NCI-H748 treated with DMSO at 0.1 percent for 48 hours (cell line): Measurements from ENCODE around the gene ZBTB32.

Source experiments
- DNase-seq: peaks from one replicate; lab custom pipeline; 2025; lab: John Stamatoyannopoulos, UW

Gene ZBTB32

DNA sequence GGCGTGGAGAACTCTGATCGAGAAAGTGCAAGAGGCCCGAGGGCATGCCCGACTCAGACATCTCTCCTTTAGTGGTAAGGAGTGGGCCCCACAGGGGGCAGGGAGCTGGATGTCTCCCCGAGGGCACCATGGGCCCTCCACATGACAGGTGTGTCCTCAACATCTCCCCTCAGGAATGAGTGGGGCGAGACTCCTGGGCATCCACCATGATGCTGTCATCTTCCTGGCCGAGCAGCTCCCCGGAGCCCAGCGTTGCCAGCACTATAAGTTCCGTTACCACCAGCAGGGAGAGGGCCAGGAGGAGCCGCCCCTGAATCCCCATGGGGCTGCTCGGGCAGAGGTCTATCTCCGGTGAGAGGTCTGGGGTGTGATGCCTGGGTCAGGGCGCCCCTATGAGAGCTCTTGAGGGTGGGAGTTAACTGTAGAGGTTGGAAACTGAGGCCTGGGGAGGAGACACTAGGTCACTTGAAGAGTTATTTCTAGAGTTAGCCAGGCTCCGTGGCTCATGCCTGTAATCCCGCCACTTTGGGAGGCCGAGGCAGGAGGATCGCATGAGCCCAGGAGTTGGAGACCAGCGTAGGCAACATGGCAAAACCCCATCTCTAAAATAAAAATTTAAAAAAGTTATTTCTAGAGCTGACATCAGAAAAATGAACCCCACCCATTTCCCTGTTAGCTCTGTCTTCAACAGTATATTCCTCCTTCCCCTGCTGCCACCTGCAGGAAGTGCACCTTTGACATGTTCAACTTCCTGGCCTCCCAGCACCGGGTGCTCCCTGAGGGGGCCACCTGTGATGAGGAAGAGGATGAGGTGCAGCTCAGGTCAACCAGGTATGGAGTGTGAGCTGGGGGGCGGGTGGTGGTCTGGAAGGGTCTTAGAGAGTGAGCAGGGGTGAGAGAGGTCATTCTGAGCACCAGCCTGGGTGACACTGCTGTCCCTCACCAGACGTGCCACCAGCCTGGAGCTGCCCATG lies 32.8 kb downstream of the ZBTB32 start:
- DNase-seq: no peak

DNA sequence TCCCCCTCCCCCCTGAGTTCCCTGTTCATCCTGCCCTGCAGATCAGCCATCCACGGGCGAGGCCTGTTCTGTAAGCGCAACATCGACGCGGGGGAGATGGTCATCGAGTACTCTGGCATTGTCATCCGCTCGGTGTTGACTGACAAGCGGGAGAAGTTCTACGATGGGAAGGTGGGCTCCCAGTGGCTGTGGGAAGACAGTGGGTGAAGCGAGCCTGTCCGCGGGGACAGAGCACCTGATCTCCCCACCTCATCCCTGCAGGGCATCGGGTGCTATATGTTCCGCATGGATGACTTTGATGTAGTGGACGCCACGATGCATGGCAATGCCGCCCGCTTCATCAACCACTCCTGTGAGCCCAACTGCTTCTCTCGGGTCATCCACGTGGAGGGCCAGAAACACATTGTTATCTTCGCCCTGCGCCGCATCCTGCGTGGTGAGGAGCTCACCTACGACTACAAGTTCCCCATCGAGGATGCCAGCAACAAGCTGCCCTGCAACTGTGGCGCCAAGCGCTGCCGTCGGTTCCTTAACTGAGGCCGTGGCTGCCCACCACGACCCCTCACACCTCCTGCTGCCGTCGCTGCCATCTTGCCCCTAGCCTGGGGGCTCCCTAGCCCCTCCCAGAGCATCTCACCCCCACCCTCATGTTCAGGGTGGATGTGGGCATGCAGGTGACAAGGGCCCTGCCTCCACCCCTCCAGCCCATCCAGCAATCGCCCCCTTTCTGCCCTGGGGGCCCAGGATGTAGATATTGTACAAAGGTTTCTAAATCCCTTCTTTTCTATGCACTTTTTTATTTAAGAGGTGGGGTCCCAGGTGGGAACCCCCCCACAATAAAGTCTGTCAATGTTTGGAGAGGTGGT lies 33.9 kb downstream of the ZBTB32 start:
- DNase-seq: no peak

DNA sequence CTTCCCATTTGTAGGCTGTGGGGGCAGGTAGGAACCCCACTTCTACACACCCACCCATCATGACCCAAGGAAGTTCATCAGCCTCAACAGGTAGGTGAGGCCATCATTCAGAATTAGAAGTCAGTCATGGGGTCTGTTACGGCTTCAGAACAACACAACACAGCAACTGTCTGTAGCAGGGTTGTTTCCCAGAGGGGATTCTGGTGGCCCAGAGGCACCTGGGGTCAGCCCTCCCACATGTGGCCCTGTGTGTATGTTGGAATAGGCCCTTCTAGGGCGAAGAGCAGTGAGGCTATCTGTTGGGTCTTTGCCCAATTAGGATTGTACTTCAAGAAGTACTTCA lies 34.5 kb downstream of the ZBTB32 start:
- no peak for DNase-seq

DNA sequence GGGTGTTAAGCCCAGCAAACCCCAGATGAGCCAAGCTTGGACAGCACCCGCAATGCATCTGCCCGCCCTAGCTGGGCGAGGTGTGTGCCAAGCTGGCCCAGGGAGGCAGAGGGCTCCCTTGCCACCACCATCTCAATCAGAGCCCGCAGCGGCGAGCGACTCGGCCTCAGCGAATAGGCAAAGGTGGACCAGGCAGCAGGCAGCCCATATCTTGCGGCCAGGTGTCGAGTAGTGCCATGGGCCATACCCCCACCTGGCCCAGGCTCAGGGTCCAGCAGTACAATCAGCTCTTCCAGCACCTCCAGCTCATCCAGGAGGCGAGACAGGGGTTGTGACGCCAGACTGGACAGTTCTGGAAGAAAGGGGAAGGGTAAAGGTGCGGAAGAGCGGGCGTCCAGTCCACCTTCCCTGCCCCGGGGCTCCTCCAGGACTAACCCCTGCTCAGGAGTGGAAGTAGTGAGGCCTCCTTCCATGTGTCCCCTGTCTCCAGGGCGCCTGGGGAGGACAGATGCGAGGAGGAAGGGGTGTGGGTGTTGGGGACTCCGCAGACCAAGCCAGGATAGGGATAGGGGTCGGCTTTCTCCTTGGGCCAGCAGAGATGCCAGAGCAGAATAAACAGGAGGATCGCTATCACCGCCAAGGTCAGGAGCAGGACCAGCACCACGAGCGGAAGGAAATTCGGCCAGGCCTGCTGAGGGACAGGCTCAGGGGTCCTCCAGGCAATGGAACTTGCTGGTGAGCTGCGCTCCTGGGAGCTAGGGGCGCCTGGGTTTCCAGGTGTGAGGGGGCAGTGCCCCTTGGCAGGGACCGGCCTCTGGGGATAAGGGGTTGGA lies 35.1 kb downstream of the ZBTB32 start:
- DNase-seq: no peak

DNA sequence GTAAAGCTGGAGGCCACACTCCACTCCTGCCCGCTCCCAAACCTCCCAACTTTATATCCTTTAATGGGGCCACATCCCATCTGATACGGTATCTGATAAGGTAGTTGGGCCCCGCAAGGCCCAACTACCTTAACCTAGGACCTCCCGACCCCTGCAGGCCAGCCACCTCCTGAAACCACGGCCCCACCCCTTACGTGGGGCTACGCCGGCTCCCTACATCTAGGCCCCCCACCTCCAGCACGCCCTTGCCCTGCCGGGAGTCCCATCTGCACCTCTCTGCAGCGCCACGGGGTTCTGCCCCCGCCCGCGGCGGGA lies 35.7 kb downstream of the ZBTB32 start:
- no peak for DNase-seq

DNA sequence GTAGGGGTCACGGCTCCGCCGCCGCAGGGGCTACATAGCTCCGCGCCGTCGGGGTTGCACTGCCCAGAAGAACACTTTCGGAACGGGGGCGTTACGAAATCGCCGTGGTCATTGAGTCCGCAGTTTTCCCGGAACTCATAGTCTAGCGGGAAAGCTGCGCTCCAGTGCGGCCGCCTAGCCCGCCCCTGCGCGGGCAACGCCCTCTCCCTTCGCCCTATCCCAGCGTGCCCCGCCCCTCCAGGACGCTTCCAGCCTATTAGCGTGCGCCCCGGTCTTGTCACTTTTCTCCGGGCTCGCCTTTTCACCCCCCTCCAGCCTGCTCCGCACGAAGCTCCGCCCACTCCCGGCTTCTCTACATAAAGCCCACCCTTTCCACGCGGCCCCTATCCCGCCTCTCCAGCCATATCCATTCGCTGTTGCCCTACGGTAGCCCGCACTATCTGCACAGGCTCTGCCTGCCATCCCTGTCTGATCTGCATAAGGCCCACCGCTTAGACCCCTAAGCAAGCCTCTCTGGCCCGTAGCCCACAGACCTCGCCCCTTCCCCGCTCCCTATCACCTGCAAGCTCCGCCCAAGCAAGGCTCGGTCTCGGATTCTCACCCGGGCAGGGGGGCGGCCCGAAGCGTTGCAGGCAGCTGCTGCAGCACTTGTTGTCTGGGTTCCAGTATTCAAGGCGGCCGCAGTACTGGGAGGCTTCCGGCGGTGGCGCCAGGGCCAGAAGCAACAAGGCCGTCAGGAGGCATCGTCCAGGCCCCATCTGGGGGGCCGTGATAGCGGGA lies 36.3 kb downstream of the ZBTB32 start:
- peak; percentile 99 for DNase-seq

DNA sequence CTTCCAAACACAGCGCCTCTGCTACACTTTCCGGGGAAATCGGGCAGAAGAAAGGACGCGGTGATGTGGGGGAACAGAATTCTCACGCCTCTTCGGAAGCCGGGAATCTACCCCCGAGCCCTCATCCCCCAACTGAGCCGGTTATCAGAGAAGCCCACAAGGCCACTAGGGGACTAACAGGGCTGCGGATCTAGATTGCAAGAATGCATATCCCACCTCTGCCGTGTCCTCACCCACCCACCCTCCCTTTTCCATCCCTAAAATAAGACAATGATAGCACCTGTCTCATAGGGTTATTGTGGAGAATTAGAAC lies 36.8 kb downstream of the ZBTB32 start:
- peak; percentile 69 for DNase-seq

DNA sequence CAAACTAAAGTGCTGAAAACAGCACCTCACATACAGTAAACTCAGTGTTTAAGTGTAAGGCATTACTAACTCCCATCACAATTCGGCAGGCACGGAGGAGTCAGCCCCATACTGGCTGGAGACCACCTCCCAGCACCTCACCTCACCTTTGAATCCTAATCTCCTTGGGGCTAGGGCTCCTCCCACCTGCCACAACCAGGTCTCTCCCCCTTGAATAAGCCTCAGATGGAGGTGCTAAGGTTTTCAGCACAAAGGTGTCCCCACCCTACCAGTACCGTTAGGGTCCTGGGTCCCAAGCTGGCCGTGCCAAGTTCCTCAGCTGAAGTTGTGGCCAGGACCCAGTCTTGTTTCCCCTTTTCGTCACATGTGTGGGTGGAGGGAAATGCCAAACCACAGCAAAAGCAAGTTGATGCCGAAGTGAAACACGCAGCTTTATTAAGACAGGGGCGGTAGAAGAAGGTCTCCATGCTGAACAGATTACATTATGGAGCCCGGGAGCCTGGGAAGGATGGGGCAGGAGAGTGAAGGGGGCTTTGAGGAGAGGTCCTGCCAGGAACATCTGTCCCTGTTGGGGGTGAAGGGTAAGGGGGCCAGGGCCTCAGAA lies 37.9 kb downstream of the ZBTB32 start, which contains the start of gene IGFLR1:
IGFLR1 (minus strand) TSS at position 332 of the 604 bp plus-strand sequence. CDS start 1,272 bp downstream, outside the sequence.
- DNase-seq: no peak

DNA sequence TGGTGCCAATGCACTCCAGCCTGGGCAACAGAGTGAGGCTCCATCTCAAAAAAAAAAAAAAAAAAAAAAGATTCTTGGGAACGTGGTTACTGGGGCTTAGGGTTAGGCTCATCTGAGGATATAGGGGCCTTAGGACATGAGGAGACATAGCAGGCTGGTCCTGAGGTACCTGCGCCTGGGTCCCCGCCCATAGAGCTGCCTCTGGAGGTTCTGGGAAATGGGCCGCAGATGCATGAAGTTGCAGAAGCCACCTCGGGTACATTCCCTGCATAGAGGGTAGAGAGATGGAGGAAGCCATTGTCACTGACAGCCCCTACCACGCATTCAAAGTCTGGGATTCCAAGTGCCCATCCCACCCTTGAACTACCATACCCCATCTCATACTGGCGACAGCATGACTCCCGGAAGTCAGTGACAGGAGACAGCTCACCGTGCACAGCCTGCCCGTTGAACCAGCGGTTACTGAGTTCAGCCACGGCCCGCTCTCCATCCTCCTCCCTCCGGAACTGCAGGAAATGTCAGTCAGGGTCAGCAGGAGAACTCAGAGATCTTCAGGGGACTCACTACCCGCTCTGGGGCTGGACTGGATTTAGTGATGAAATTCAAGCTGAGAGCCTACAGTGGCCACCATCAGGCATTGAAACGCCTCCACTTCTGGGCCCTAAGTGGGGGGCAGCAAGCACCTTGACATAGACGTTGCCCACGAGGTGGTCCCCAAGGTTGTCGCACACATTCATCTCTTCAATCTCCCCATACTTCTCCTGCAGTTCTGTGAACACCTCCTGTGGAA lies 39.5 kb downstream of the ZBTB32 start:
- DNase-seq: no peak

DNA sequence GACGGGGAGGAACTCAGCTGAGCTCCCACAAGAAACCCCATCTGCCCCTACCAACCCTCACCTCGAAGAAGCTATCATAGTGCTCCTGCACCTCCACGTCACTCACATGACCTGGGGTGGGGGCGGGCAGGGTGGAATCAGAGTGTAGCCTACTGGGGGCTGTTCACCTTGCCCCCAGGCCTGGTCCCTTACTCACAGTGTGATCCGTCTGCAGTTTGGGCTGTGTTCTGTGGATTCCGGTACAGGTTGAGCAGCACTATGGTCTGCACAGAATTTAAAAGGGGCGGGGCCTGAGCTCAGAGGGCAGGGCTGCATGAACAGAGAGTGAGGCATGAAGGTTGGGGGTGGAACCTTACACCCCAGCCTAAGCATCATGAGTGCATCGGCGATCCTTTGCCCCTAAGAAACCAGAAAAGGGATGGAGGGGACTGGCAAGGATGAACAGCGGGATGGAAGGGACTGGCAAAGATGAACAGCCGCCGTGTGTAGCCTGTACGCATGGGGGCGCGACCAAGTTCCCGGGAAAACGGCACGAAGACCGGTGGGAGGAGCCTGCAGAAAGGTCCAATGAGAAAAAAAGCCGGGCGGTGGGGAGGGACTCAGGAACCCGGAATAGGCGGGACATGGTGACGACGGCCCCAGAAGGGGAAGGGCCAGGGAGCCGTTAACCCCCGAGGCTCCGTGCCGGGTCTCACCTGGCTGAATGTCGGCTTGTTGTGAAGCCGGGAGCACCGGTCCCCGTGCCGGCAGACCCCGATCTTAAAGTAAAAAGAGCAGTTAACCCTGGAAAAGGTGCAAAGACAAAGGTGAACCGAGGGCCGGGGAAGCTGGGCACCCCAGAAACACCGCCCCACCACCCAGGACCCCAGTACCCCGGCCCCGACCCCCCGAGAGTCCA lies 40.3 kb downstream of the ZBTB32 start:
- DNase-seq: peak; percentile 96

DNA sequence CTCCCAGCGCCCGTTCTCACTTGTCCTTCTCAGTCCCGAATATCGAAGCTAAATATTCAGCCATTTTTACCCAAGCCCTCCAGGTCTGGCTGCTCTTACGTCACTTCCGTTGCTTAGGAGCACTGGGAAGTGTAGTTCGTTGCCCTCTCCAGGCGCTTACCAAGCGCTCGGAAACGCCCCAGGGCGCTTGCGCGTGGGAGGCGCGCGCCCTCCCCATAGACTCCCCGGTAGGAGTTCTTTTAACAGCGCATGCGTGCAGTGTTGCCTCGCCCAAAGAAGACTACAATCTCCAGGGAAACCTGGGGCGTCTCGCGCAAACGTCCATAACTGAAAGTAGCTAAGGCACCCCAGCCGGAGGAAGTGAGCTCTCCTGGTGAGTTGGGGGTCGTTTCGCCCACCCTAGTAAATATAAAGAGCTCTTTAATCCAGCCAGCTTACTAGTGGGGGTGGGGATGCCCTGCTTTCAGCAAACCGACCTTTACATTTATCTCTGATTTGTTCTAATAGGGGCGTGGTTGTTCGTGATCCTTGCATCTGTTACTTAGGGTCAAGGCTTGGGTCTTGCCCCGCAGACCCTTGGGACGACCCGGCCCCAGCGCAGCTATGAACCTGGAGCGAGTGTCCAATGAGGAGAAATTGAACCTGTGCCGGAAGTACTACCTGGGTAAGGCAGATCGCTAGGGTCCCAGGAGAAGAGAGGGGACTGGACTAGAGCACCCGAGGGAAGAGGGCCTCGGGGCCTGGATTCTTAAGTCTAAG lies 41.1 kb downstream of the ZBTB32 start, which contains the start of the genes PSENEN and U2AF1L4:
PSENEN (plus strand) TSS at position 324 of the 759 bp plus-strand sequence; CDS start at position 604, 280 bp downstream.
U2AF1L4 (minus strand) TSS at position 91 of the 759 bp plus-strand sequence; CDS start at position 64, 27 bp downstream.
- DNase-seq: peak; percentile 98

DNA sequence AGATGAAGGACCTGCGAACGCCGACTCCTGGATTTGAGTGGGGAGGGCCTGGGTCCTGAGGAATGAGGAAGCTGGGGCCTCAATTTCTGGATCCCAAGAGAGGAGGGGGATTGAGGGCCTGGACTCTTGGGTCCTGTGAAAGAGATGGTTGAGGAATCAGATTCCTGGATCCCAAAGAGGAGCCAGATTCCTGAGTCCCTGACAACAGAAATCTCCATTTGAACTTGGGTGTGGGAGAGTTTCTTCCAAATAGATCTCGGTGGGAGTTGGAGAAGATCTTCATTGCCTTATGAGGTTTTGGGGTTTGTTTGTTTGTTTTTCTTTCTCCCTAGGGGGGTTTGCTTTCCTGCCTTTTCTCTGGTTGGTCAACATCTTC lies 41.7 kb downstream of the ZBTB32 start:
- no peak for DNase-seq

DNA sequence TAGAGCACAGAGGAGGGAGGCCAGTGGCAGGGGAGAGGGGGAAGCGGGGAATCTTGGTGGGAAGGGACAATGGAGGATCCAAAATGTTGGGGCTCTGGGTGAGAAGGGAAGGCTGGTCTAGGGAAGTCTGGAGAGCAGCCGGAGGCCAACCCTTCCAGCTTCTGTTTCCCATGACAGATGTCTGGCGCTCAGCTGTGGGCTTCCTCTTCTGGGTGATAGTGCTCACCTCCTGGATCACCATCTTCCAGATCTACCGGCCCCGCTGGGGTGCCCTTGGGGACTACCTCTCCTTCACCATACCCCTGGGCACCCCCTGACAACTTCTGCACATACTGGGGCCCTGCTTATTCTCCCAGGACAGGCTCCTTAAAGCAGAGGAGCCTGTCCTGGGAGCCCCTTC lies 42.2 kb downstream of the ZBTB32 start:
- DNase-seq: no peak

DNA sequence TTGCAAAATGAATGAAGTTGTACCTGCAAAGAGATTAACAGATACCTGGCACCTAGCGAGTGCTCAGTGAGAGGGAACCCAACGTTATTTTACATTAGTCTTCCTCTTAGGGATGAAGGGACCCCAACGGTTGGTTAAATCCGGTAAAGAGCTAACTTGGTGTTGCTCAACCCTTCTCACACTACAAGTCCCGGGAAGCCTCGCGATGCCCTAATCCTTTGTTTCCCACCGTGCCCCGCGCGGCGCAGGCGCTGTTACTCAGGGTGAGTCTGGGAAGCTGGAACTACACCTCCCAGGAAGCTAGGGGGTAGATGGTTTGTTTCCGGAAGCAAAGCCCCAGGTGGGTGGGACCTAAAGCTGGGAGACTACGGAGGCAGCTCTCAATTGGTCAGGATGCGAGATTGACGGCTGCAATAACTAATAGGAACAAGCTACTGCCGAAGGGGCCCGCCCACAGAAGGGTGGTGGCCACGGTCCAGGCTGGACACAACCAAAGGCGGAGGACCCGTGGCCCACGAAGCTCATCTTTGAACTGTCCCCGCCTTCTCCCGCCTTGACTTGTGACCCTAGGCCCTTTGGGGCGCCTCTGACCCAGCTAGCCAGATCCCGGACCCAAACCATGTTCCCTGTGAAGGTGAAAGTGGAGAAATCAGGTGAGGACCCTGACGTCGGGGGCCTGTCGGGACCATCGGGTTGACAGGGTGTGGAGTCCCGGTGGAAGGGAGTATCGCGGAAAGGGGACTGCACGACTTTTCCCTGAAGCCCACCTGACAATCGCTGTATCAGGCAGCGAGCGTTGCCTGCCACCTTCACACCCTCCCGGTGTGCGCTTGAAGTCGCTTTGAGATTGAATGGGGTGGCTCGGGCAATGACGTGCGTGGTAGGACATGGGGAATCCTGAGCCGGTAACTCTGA lies 44.0 kb downstream of the ZBTB32 start, which contains the start of gene LIN37:
LIN37 (plus strand) TSS at position 471 of the 915 bp plus-strand sequence; CDS start at position 620, 149 bp downstream.
- peak; percentile 99 for DNase-seq

DNA sequence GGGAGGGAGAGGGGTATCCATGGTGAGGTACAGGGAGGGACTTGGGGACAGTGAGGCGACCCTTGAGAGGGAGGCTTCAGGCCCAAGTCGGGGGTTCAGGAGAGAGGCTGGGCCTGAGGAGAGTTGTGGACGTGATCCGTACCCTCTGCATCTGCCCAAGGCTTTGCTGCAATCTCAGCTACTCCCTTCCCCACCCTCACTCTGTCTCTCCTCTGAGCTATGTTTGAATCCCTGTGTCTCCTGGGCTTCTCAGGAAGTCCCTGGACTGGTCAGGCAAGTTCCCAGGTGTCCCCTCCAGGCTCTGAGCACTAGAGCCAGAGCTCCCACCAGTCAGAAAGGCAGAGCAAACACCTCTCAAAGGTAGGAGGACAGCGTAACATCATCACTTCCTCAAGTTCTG lies 45.8 kb downstream of the ZBTB32 start:
- DNase-seq: no peak

DNA sequence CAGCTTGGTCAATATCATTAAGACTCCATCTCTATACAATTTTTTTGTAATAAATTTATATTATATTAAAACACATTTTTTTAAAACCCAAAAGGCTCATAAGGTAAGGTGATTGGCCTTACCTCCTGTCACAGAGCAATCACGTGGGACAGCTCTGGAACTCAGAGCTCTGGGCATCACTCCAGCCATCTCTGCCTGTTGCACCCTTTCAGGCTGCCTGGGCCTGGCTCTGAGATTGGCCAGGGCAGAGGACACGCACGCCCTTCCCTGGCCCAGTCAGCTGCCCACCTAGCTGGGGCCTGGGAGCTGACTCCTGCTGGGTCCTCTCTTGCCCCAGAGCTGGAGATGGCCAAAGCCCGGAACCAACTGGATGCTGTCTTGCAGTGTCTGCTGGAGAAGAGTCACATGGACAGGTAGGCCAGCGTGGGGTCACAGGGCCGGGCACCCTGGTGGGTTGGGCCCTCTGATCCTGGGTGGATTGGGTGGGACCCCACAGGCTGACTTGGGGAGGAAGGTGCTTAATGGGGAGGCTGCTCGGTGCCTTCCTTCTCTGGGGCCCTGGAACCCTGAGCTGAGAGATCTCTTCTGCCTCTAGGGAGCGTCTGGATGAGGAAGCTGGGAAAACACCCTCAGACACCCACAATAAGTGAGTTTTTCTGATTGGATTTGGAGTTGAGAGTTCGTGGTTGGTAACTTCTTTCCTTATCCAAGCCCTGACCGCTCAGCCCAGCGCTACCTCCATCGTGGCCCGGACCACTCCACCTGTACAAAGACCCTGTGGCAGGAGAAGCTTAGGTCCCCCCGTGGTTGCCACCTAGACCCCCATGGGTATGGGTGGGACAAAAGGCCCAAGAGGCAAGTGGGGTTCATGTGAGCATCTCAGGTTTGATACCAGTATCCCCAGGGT lies 47.7 kb downstream of the ZBTB32 start:
- DNase-seq: no peak
